Measurements from ENCODE around the gene ABCB1. TPM values are rescaled to one million over a fixed set of nuclear protein-coding genes. Genes with fewer than 3 reads are reported as not detected.
A peak's percentile ranks its signal among the peaks of the same experiment; 100 is the strongest.

The ABCB1 gene
- polyA plus RNA-seq (2012; ENCODE audit: insufficient read depth, insufficient read length) = not detected

DNA sequence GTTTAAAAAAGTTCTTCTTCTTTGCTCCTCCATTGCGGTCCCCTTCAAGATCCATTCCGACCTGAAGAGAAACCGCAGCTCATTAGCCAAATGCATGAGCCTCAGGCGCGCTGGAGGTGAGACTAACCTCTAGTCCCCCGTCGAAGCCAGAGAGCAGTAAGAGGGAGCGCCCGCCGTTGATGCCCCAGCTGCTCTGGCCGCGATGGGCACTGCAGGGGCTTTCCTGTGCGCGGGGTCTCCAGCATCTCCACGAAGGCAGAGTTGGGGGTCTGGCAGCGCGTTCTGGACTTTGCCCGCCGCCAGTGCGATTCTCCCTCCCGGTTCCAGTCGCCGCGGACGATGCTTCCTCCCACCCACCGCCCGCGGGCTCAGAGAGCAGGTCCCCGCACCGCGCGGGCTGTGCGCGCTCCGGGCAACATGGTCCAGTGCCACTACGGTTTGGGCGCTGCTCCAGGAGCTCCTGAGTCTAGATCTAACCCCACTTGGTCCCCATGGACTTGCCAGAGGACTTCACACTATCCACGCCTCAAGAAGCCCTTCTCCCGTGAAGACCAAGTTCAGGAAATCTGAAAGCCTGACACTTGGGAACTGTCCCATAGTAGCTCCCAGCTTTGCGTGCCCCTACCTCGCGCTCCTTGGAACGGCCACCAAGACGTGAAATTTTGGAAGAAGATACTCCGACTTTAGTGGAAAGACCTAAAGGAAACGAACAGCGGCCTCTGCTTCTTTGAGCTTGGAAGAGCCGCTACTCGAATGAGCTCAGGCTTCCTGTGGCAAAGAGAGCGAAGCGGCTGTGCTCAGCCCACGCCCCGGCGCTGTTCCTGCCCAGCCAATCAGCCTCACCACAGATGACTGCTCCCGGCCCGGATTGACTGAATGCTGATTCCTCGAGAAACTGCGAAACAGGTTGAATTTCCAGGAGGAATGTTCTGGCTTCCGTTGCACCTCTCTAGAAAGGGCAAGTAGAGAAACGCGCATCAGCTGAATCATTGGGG, at the start of gene ABCB1:
Gene ABCB1, minus strand, starts transcription at position 755 of the 995 bp plus-strand sequence. Its CDS starts 700 bp downstream, at position 55.
- DNase-seq (ENCODE audit: low read depth, low spot score) = no peak

GRCh38 chr7:87648316-87648715, 47.6 kb upstream of the ABCB1 start:
- no peak for DNase-seq (ENCODE audit: low read depth, low spot score)
- no peak overlapping the region for H3K4me3 ChIP-seq (ENCODE audit: low read length)

More for the DNA sequence above, at the start of gene ABCB1:
- no peak within 1 kb of the TSS for H3K4me3 ChIP-seq (ENCODE audit: low read length)

DNA sequence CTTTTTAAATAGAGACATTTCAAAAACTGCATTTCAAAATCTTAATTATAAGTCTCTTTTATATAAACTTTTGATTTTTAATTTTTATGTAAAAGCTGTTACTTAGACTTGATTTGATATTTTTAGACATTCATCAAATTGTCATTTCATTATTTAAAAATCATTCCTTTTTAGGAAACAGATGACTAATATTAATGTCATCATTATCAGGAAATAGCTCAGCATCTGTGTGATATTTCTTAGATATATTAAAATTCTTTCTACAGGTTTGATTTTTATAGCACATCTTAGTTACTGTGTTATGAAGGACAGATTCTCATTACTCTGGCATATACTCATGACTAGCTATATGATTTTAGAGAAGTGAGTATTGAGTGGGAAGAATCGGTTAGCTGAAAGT, 44.8 kb upstream of the ABCB1 start:
- no peak overlapping the region for H3K4me3 ChIP-seq (ENCODE audit: low read length)
- no peak for DNase-seq (ENCODE audit: low read depth, low spot score)

DNA sequence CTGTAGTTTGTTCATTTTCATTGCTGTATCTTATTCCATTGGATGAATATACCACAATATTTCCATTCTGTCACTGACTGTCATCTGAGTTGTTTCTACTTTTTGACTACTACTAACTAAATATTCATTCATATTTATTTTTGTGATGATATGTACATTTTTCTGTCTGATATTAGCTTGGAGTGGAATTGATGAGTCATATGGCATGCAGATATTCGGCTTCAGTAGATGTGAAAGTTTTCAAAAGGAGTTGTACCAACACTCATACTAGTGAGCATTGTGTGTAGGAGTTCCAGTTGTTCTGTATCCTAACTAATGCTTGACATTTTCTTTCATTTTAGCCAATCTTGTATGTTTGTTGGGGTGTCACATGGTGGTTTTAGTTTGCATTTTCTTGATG, 35.2 kb upstream of the ABCB1 start:
- DNase-seq (ENCODE audit: low read depth, low spot score) = no peak

GRCh38 chr7:87628780-87629569, 28.3 kb upstream of the ABCB1 start:
- no peak for DNase-seq (ENCODE audit: low read depth, low spot score)
- H3K4me3 ChIP-seq (ENCODE audit: low read length) = no peak overlapping the region

More for the DNA sequence above, 35.2 kb upstream of the ABCB1 start:
- no peak overlapping the region for H3K4me3 ChIP-seq (ENCODE audit: low read length)

- DNase-seq (ENCODE audit: low read depth, low spot score) = no peak
- no peak overlapping the region for H3K4me3 ChIP-seq (ENCODE audit: low read length)
Measured at GRCh38 chr7:87627634-87627994, 26.9 kb upstream of the ABCB1 start.

- no peak overlapping the region for H3K4me3 ChIP-seq (ENCODE audit: low read length)
- no peak for DNase-seq (ENCODE audit: low read depth, low spot score)
Measured at GRCh38 chr7:87625101-87625500, 24.4 kb upstream of the ABCB1 start.

DNA sequence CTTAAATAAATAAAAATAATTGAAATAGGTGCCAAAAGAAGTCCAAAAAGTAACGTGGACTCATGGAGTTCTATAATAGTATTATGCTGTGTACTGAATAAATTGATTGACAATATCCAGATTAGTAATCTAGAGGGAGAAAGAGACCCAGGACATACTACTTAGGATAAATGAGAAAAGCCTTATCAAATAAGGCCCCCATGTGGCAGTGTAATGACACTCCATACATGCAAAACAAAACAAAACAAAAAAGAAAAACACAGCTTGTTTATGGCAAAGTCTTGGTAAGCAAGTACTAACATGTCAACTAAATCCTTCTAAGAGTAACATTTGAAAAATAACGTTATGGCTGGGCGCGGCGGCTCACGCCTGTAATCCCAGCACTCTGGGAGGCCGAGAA, 23.9 kb upstream of the ABCB1 start:
- H3K4me3 ChIP-seq (ENCODE audit: low read length) = no peak overlapping the region
- DNase-seq (ENCODE audit: low read depth, low spot score) = no peak

DNA sequence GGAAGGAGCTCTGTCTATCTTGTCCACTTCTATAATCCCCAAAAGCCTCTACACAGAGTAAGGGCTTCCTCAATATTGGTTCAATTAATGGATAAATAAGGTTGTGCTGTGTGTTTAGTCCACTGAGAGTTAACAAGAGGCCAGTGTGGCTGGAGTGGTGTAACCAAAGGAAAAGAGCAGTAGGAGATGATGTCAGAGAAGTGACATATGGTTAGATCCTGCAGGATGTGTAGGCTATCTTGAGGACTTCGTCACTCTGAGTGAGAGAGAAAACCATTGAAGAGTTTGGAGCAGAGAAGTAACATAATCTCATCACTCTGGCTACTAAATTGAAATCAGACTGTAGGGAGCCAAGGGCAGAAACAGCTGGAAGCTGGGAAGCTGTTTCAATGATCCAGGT, 14.5 kb upstream of the ABCB1 start:
- DNase-seq (ENCODE audit: low read depth, low spot score) = no peak
- H3K4me3 ChIP-seq (ENCODE audit: low read length) = no peak overlapping the region

GRCh38 chr7:87609916-87610315, 9.2 kb upstream of the ABCB1 start:
- no peak overlapping the region for H3K4me3 ChIP-seq (ENCODE audit: low read length)
- no peak for DNase-seq (ENCODE audit: low read depth, low spot score)

DNA sequence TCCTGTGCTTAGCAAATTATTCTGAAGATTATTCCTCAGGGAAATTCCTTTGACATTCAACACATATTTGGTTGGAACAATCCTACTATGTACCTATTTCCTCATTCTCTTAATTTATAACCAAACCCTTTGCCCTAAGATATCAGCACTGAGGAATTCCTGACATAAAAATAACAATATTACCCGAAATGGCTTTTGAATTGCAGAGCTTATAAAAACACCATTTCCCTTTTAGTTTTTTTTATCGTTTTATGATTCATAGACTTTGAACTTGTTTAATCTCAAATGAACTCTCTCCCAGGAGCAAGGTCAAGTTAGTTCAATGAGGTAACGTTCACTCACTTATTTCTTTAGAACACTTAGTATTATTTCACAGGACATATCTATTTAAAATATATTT, 7.7 kb upstream of the ABCB1 start:
- DNase-seq (ENCODE audit: low read depth, low spot score) = no peak
- no peak overlapping the region for H3K4me3 ChIP-seq (ENCODE audit: low read length)

DNA sequence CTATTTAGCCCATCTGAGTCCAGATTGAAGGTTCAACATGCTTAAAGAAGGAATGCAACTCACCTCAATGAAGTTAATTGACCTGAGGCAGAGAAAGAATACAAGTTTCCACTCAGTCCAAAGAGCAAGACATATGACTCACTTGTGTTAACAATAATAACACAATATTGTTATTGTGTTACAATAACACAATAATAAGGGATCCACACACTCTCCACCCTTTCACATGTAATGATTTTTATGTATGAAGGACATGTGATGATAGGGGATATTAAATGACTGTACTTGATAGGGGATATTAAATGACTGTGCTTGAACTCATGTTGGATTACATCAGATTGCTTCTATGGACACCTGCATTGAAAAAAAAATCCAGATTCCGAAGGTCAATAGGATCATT, 3.6 kb upstream of the ABCB1 start:
- H3K4me3 ChIP-seq (ENCODE audit: low read length) = no peak overlapping the region
- DNase-seq (ENCODE audit: low read depth, low spot score) = no peak

GRCh38 chr7:87599336-87599735, 1.3 kb downstream of the ABCB1 start:
- peak; percentile 6 for DNase-seq (ENCODE audit: low read depth, low spot score)
- H3K4me3 ChIP-seq (ENCODE audit: low read length) = no peak overlapping the region

DNA sequence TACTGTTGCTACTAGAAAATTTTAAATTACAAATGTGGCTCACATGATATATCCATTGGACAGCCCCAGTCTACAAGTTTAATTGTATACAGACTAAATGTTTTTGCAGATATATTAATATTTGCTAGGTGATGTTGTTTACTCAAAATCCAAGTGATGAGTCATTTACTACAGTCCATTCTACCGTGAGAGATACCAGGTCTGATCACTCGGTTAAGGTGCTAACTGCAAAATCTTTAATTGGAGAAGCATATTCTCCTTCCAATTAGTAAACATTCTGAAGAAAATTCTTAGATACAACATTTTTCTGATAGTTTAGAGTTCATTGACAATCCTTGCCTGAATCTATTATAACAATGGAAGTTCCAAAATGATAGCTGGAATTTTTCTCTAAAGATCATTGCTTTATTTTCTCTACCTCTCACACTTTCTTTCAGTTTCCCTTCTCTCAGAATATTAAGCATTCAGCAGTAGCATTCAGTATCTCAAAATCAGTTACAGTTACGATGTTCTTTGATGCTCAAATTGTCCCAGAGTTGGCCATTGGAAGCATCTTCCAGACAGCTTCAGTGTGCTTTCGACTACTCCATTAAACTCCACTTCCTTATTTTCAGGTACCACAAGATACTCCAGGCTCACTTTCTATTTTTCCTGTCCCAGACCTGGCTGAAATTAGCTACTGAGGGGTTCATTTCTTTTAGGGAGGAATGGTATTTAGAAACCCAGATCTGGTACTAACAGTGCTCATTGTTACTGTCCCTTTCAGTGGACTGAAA, 2.3 kb downstream of the ABCB1 start:
- H3K4me3 ChIP-seq (ENCODE audit: low read length) = no peak overlapping the region
- DNase-seq (ENCODE audit: low read depth, low spot score) = no peak

DNA sequence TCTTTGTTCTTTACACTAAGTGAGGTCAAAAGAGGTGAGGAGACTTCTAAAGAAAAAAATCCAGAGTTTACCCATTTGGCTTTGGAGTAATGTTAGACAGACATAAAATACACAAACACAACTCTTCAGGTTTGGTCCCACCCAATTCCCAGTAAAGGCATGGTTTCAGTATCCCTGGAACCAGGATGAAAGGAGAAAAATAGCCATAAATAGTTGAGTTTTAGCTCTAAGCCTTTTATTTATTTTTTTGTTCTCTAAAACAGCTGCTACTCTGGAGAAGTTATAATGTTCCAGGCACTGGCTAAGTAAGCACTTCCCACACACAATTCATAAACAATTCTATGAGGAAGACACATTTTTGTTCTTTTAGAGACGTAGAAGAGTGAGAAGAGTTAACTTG, 4.0 kb downstream of the ABCB1 start:
- H3K4me3 ChIP-seq (ENCODE audit: low read length) = no peak overlapping the region
- DNase-seq (ENCODE audit: low read depth, low spot score) = no peak

DNA sequence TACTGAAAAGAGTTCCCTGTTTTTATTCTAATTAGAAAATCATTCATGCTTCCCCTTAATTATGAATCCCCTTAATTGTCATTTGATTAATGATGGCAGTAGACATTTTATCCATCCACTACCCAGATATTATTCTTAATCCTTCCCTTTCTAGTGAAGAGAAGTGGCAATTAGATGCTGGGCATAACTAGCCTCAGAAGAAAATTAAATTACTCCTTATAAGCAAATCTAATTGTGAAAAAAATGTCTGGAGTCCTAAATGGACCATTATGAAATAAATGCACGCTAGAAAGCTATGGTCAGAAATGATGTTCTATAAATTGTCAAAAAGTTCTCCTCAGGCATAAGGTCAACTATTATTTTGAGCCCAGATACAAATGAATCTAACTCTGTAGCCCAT, 4.5 kb downstream of the ABCB1 start:
- H3K4me3 ChIP-seq (ENCODE audit: low read length) = no peak overlapping the region
- no peak for DNase-seq (ENCODE audit: low read depth, low spot score)

DNA sequence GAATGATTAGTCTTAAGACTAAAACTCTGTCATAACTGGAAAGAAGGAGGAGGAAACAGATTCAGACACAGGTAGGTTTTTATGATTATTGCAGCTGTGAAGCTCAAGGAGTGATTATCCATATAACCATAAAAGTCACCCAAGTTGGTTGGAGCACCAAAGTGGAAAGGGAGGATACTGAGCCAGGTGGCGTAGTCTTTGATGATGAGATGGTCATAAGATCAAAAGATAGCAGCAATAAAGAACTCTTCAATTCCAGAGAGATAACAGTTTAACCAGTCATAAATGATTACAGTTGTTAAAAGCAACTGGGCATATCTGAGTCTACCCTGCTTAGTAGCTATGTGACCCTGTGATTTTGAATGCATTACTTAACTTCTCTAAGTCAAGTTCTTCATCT, 8.4 kb downstream of the ABCB1 start:
- DNase-seq (ENCODE audit: low read depth, low spot score) = no peak
- H3K4me3 ChIP-seq (ENCODE audit: low read length) = no peak overlapping the region

DNA sequence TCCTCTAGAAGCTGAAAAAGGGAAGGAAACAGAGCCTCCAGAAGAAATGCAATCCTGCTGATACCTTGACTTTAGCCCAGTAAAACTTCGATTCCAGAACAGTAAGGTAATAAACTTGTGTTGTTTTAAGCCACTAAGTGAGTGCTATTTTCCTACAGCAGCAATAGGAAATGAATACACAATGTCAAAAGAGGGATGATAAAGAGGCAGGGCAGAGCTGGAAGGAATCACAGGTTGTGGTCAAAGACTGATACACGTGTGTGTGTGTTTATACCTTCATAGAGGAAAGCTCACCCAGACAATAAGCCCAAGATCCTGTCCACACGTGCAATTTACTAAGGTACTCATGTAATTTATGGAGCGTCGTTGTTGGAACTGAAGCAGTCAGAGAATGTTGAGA, 9.5 kb downstream of the ABCB1 start:
- no peak overlapping the region for H3K4me3 ChIP-seq (ENCODE audit: low read length)
- no peak for DNase-seq (ENCODE audit: low read depth, low spot score)

GRCh38 chr7:87590578-87590977, 10.1 kb downstream of the ABCB1 start:
- no peak for DNase-seq (ENCODE audit: low read depth, low spot score)
- no peak overlapping the region for H3K4me3 ChIP-seq (ENCODE audit: low read length)

Measured in Jurkat, Clone E6-1 (cell line).